HG03457 (cell line): ENCODE measurements around the gene ANO6.

Source experiments
- ATAC-seq: cut with Tn5 transposase; IDR thresholded peaks from one replicate; pipeline ENCODE4 v1.9.1; 2021; ENCODE audit warnings: moderate number of reproducible peaks; ENCODE audit not compliant: unreplicated experiment

ANO6 gene

GRCh38 chr12:45276154-45276755, 60.4 kb downstream of the ANO6 start:
- ATAC-seq, result no peak

- no peak for ATAC-seq
Observed at GRCh38 chr12:45278447-45278846, 62.6 kb downstream of the ANO6 start.

- ATAC-seq, result no peak
Observed at GRCh38 chr12:45279931-45280830, 64.3 kb downstream of the ANO6 start.

- no peak for ATAC-seq
Observed at GRCh38 chr12:45281994-45282393, 66.1 kb downstream of the ANO6 start.

GRCh38 chr12:45282411-45282810, 66.5 kb downstream of the ANO6 start:
- no peak for ATAC-seq

GRCh38 chr12:45284096-45284901, 68.4 kb downstream of the ANO6 start:
- no peak for ATAC-seq

GRCh38 chr12:45285717-45286116, 69.8 kb downstream of the ANO6 start:
- no peak for ATAC-seq

- ATAC-seq, result no peak
Observed at GRCh38 chr12:45286621-45287020, 70.7 kb downstream of the ANO6 start.

GRCh38 chr12:45289245-45290215, 73.6 kb downstream of the ANO6 start:
- ATAC-seq, result no peak

- no peak for ATAC-seq
Observed at GRCh38 chr12:45290216-45290605, 74.3 kb downstream of the ANO6 start.

GRCh38 chr12:45291518-45291917, 75.6 kb downstream of the ANO6 start:
- no peak for ATAC-seq

GRCh38 chr12:45292486-45293195, 76.7 kb downstream of the ANO6 start:
- ATAC-seq, result no peak

- ATAC-seq, result no peak
Observed at GRCh38 chr12:45294906-45295305, 79.0 kb downstream of the ANO6 start.

- ATAC-seq, result no peak
Observed at GRCh38 chr12:45296046-45296586, 80.2 kb downstream of the ANO6 start.

GRCh38 chr12:45298047-45298446, 82.2 kb downstream of the ANO6 start:
- ATAC-seq, result no peak

- ATAC-seq, result no peak
Observed at GRCh38 chr12:45298721-45299692, 83.1 kb downstream of the ANO6 start.

GRCh38 chr12:45302621-45303369, 86.9 kb downstream of the ANO6 start:
- ATAC-seq, result no peak

- ATAC-seq, result no peak
Observed at GRCh38 chr12:45303945-45304344, 88.0 kb downstream of the ANO6 start.
